Glomerular endothelial cell (primary cell): ENCODE data around the gene DMRTB1. TPM values are rescaled to one million over a fixed set of nuclear protein-coding genes. Genes with fewer than 3 reads are reported as not detected.

ENCODE experiments used
- DNase-seq: peaks from one replicate; pipeline ENCODE4 v3.0.0-alpha.2; 2011; ENCODE audit warnings: low read depth, low spot score; ENCODE audit errors: extremely low read depth
- total RNA-seq: library from RNA; depleted of rRNA; stranded (reverse); fragments of >200 nt; gene quantifications from 2 replicates; pipeline ENCODE4 v1.2.3, GENCODE V29; 2015

DMRTB1 gene
- total RNA-seq, 1 donor from 2014 or later: not detected

GRCh38 chr1:53507116-53507820 is 48.1 kb downstream of the DMRTB1 start:
- no peak for DNase-seq

- DNase-seq: no peak
Observed at GRCh38 chr1:53508056-53508990, 49.1 kb downstream of the DMRTB1 start.

GRCh38 chr1:53508991-53509666 is 49.9 kb downstream of the DMRTB1 start:
- DNase-seq: no peak

- DNase-seq: no peak
Observed at GRCh38 chr1:53509775-53510174, 50.6 kb downstream of the DMRTB1 start.

GRCh38 chr1:53510215-53510614 is 51.0 kb downstream of the DMRTB1 start:
- DNase-seq: no peak

GRCh38 chr1:53511323-53511932 is 52.2 kb downstream of the DMRTB1 start:
- DNase-seq: no peak

GRCh38 chr1:53511933-53512806 is 53.0 kb downstream of the DMRTB1 start:
- DNase-seq: no peak

- DNase-seq: no peak
Observed at GRCh38 chr1:53512807-53513755, 53.9 kb downstream of the DMRTB1 start.

GRCh38 chr1:53513846-53514245 is 54.6 kb downstream of the DMRTB1 start:
- DNase-seq: no peak

GRCh38 chr1:53514436-53514835 is 55.2 kb downstream of the DMRTB1 start:
- no peak for DNase-seq

GRCh38 chr1:53516181-53516580 is 57.0 kb downstream of the DMRTB1 start:
- no peak for DNase-seq

Other genes starting within 250 kb of the DMRTB1 start
- gene CZIB, start 238.8 kb upstream of the DMRTB1 start, total RNA-seq: 45.8 and 50.6 TPM in 2 replicates
- 28.9 and 57.8 TPM in 2 replicates for gene MAGOH, start 220.9 kb upstream of the DMRTB1 start, total RNA-seq
- 18.2 and 27.5 TPM in 2 replicates for gene LRP8, start 131.3 kb upstream of the DMRTB1 start, total RNA-seq